HEK293T (cell line): ENCODE data around the gene PLCB1.

ENCODE experiments used
- CTCF ChIA-PET: fragments of 350-600 bp; formaldehyde crosslinking; extraction: SDS; loops from one replicate; lab custom pipeline; 2021; ENCODE audit warnings: antibody characterized with exemption, inconsistent platforms; lab: Yijun Ruan, JAX
- POLR2A ChIA-PET: fragments of 350-600 bp; formaldehyde crosslinking; extraction: SDS; loops from one replicate; lab custom pipeline; 2020; ENCODE audit warnings: antibody characterized with exemption, inconsistent platforms; lab: Yijun Ruan, JAX
- DNase-seq: peaks from one replicate; pipeline ENCODE4 v3.0.0; 2012; ENCODE audit warnings: mixed read lengths; ENCODE audit errors: extremely low spot score
- ARNT ChIP-seq: fragments of 450-650 bp; IDR thresholded peaks from 2 replicates; pipeline ENCODE4 v1.6.1; 2017; ENCODE audit warnings: mild to moderate bottlenecking
- BHLHE40 ChIP-seq: fragments of 450-650 bp; IDR thresholded peaks from 2 replicates; pipeline ENCODE4 v1.6.1; 2016; ENCODE audit warnings: mild to moderate bottlenecking, moderate library complexity, borderline replicate concordance
- CTBP1 ChIP-seq: fragments of 450-650 bp; IDR thresholded peaks from 2 replicates; pipeline ENCODE4 v1.6.1; 2016; ENCODE audit warnings: borderline replicate concordance
- ELF4 ChIP-seq: fragments of 450-650 bp; IDR thresholded peaks from 2 replicates; pipeline ENCODE4 v1.6.1; 2017; ENCODE audit warnings: antibody characterized with exemption
- FOXA1 ChIP-seq: fragments of 450-650 bp; IDR thresholded peaks from 2 replicates; pipeline ENCODE4 v1.6.1; 2016; ENCODE audit warnings: mild to moderate bottlenecking
- FOXK2 ChIP-seq: fragments of 450-650 bp; IDR thresholded peaks from 2 replicates; pipeline ENCODE4 v1.6.1; 2016; ENCODE audit warnings: mild to moderate bottlenecking
- FOXM1 ChIP-seq: fragments of 450-650 bp; IDR thresholded peaks from 2 replicates; pipeline ENCODE4 v1.6.1; 2017; ENCODE audit warnings: mild to moderate bottlenecking, borderline replicate concordance
- HDGF ChIP-seq: fragments of 450-650 bp; IDR thresholded peaks from 2 replicates; pipeline ENCODE4 v1.6.1; 2017; ENCODE audit warnings: antibody characterized with exemption, borderline replicate concordance
- L3MBTL2 ChIP-seq: fragments of 450-650 bp; conservative IDR thresholded peaks from 2 replicates; pipeline ENCODE4 v1.6.1; 2016; ENCODE audit warnings: mild to moderate bottlenecking
- LEF1 ChIP-seq: fragments of 450-650 bp; IDR thresholded peaks from 2 replicates; pipeline ENCODE4 v1.6.1; 2017; ENCODE audit warnings: mild to moderate bottlenecking, borderline replicate concordance
- NFRKB ChIP-seq: fragments of 450-650 bp; IDR thresholded peaks from 2 replicates; pipeline ENCODE4 v1.6.1; 2016; ENCODE audit warnings: mild to moderate bottlenecking, moderate library complexity
- PKNOX1 ChIP-seq: fragments of 450-650 bp; IDR thresholded peaks from 2 replicates; pipeline ENCODE4 v1.6.1; 2016
- SP1 ChIP-seq: fragments of 450-650 bp; IDR thresholded peaks from 2 replicates; pipeline ENCODE4 v1.6.1; 2017
- SUZ12 ChIP-seq: fragments of 450-650 bp; IDR thresholded peaks from 2 replicates; pipeline ENCODE4 v1.6.1; 2016; ENCODE audit warnings: mild to moderate bottlenecking
- TARDBP ChIP-seq: fragments of 450-650 bp; IDR thresholded peaks from 2 replicates; pipeline ENCODE4 v1.6.1; 2016
- ZNF384 ChIP-seq: fragments of 450-650 bp; IDR thresholded peaks from 2 replicates; pipeline ENCODE4 v1.6.1; 2016

Gene PLCB1

GRCh38 chr20:8518878-8519277 is 386.8 kb downstream of the PLCB1 start:
- CTCF ChIA-PET, result no interaction called here
- no peak for DNase-seq
- POLR2A ChIA-PET, result no interaction called here
- TF ChIP-seq LEF1, result no peak

GRCh38 chr20:8519887-8520286 is 387.8 kb downstream of the PLCB1 start:
- no peak for DNase-seq
- CTCF ChIA-PET, result no interaction called here
- TF ChIP-seq FOXK2 (no peak), NFRKB (no peak)
- POLR2A ChIA-PET, result no interaction called here

- CTCF ChIA-PET, result no interaction called here
- POLR2A ChIA-PET, result no interaction called here
- no peak for DNase-seq
- TF ChIP-seq SP1 (no peak), HDGF (no peak), ARNT (no peak), L3MBTL2 (no peak), ELF4 (no peak), FOXM1 (no peak), FOXK2 (no peak), ZNF384 (no peak)
Measured at GRCh38 chr20:8522168-8522567, 390.1 kb downstream of the PLCB1 start.

- CTCF ChIA-PET, result interaction anchor here (0.6 kb wide), 1 partner anchor 162 kb away, joined by 5 read pairs; no protein-coding TSS in a partner anchor
- no peak for DNase-seq
Measured at GRCh38 chr20:8523684-8524083, 391.6 kb downstream of the PLCB1 start.

GRCh38 chr20:8524101-8525016 is 392.3 kb downstream of the PLCB1 start:
- DNase-seq, result no peak
- POLR2A ChIA-PET, result no interaction called here
- TF ChIP-seq FOXM1 (no peak), NFRKB (no peak), SUZ12 (no peak), PKNOX1 (no peak), SP1 (no peak), FOXK2 (no peak), ARNT (no peak), TARDBP (no peak), LEF1 (no peak)
- CTCF ChIA-PET, result interaction anchor here (0.6 kb wide), 1 partner anchor 163 kb away, joined by 5 read pairs; no protein-coding TSS in a partner anchor

More at GRCh38 chr20:8523684-8524083, 391.6 kb downstream of the PLCB1 start:
- POLR2A ChIA-PET, result no interaction called here
- no peak for TF ChIP-seq L3MBTL2

GRCh38 chr20:8525017-8525343 is 392.9 kb downstream of the PLCB1 start:
- no peak for DNase-seq
- ChIA-PET POLR2A (no interaction called here), CTCF (no interaction called here)
- TF ChIP-seq ELF4, result no peak
- TF ChIP-seq ZNF384, result no peak
- TF ChIP-seq SP1, result no peak
- no peak for TF ChIP-seq HDGF
- no peak for TF ChIP-seq FOXM1
- no peak for TF ChIP-seq LEF1
- no peak for TF ChIP-seq SUZ12
- TF ChIP-seq PKNOX1, result no peak
- no peak for TF ChIP-seq CTBP1
- no peak for TF ChIP-seq BHLHE40
- TF ChIP-seq FOXA1, result no peak
- TF ChIP-seq ARNT, result no peak
- no peak for TF ChIP-seq NFRKB
- TF ChIP-seq TARDBP, result no peak

- DNase-seq, result no peak
- TF ChIP-seq LEF1 (no peak), HDGF (no peak), L3MBTL2 (no peak), ARNT (no peak), SP1 (no peak), SUZ12 (no peak), TARDBP (no peak), FOXK2 (no peak), FOXA1 (no peak), CTBP1 (no peak), BHLHE40 (no peak), ELF4 (no peak), ZNF384 (no peak), FOXM1 (no peak), NFRKB (no peak), PKNOX1 (no peak)
- POLR2A ChIA-PET, result no interaction called here
- CTCF ChIA-PET, result no interaction called here
Measured at GRCh38 chr20:8526610-8527009, 394.5 kb downstream of the PLCB1 start.
